ENCODE data around the gene NTF3.

NTF3 gene

GRCh38 chr12:5432011-5432400 is at the start of gene NTF3:
TSS of gene NTF3 (plus strand) at chr12:5432108. CDS start at chr12:5432325, 217 bp downstream.
- H3K27me3 ChIP-seq (ENCODE audit: insufficient read depth, poor library complexity, severe bottlenecking): peaks cover 86% of the 10 kb centered on the region
- no peak for TF ChIP-seq CTCF (IDR thresholded peaks at IDR 0.05; ENCODE audit: poor library complexity, severe bottlenecking)
- H3K36me3 ChIP-seq (ENCODE audit: low read depth): no peaks in the 10 kb centered on the region
- no peaks in the 10 kb centered on the region for H3K9me3 ChIP-seq (ENCODE audit: severe bottlenecking)
- no peak for DNase-seq (ENCODE audit: low spot score)
- ATAC-seq (ENCODE audit: low read depth): 0 out of 3 replicates have a peak, but pooled peaks have one; percentile 21
- H3K27ac ChIP-seq (ENCODE audit: poor library complexity, severe bottlenecking): no peak within 1 kb of the TSS
- no peak within 1 kb of the TSS for H3K4me3 ChIP-seq (ENCODE audit: severe bottlenecking)
- H3K4me1 ChIP-seq (ENCODE audit: insufficient read depth, poor library complexity, severe bottlenecking): no peaks in the 10 kb centered on the region

GRCh38 chr12:5384015-5384414 is 47.9 kb upstream of the NTF3 start:
- Histone ChIP-seq H3K4me3 (ENCODE audit: severe bottlenecking) (no peak overlapping the region), H3K27me3 (ENCODE audit: insufficient read depth, poor library complexity, severe bottlenecking) (no peaks in the 10 kb centered on the region), H3K9me3 (ENCODE audit: severe bottlenecking) (peaks cover 2% of the 10 kb centered on the region), H3K27ac (ENCODE audit: poor library complexity, severe bottlenecking) (no peak overlapping the region), H3K4me1 (ENCODE audit: insufficient read depth, poor library complexity, severe bottlenecking) (peaks cover 3% of the 10 kb centered on the region), H3K36me3 (ENCODE audit: low read depth) (no peaks in the 10 kb centered on the region)
- no peak for DNase-seq (ENCODE audit: low spot score)
- no peak for TF ChIP-seq CTCF (IDR thresholded peaks at IDR 0.05; ENCODE audit: poor library complexity, severe bottlenecking)
- ATAC-seq (ENCODE audit: low read depth): no peak

- Histone ChIP-seq H3K4me1 (ENCODE audit: insufficient read depth, poor library complexity, severe bottlenecking) (peaks cover 3% of the 10 kb centered on the region), H3K27me3 (ENCODE audit: insufficient read depth, poor library complexity, severe bottlenecking) (no peaks in the 10 kb centered on the region), H3K9me3 (ENCODE audit: severe bottlenecking) (peaks cover 2% of the 10 kb centered on the region), H3K4me3 (ENCODE audit: severe bottlenecking) (no peak overlapping the region), H3K36me3 (ENCODE audit: low read depth) (no peaks in the 10 kb centered on the region), H3K27ac (ENCODE audit: poor library complexity, severe bottlenecking) (no peak overlapping the region)
- TF ChIP-seq CTCF (IDR thresholded peaks at IDR 0.05; ENCODE audit: poor library complexity, severe bottlenecking): no peak
- DNase-seq (ENCODE audit: low spot score) (no peak), ATAC-seq (ENCODE audit: low read depth) (peak; percentile 73)
Measured at GRCh38 chr12:5388581-5389535, 43.0 kb upstream of the NTF3 start.

- Histone ChIP-seq H3K27me3 (ENCODE audit: insufficient read depth, poor library complexity, severe bottlenecking) (no peaks in the 10 kb centered on the region), H3K4me1 (ENCODE audit: insufficient read depth, poor library complexity, severe bottlenecking) (peaks cover 3% of the 10 kb centered on the region), H3K9me3 (ENCODE audit: severe bottlenecking) (peaks cover 2% of the 10 kb centered on the region), H3K27ac (ENCODE audit: poor library complexity, severe bottlenecking) (no peak overlapping the region), H3K36me3 (ENCODE audit: low read depth) (no peaks in the 10 kb centered on the region), H3K4me3 (ENCODE audit: severe bottlenecking) (no peak overlapping the region)
- DNase-seq (ENCODE audit: low spot score) (no peak), ATAC-seq (ENCODE audit: low read depth) (no peak)
- TF ChIP-seq CTCF (IDR thresholded peaks at IDR 0.05; ENCODE audit: poor library complexity, severe bottlenecking): no peak
Measured at GRCh38 chr12:5390174-5390799, 41.6 kb upstream of the NTF3 start.

All from RWPE2 (cell line).